ENCODE measurements around the gene NAV2.

Gene NAV2

GRCh38 chr11:19805827-19806226 is 93.2 kb downstream of the NAV2 start:
- DNase-seq (ENCODE audit: low spot score), result no peak

GRCh38 chr11:19806251-19806650 is 93.6 kb downstream of the NAV2 start:
- no peak for DNase-seq (ENCODE audit: low spot score)

- DNase-seq (ENCODE audit: low spot score), result no peak
Measured at GRCh38 chr11:19808076-19808911, 95.7 kb downstream of the NAV2 start.

GRCh38 chr11:19810852-19811251 is 98.2 kb downstream of the NAV2 start:
- no peak for DNase-seq (ENCODE audit: low spot score)

DNA sequence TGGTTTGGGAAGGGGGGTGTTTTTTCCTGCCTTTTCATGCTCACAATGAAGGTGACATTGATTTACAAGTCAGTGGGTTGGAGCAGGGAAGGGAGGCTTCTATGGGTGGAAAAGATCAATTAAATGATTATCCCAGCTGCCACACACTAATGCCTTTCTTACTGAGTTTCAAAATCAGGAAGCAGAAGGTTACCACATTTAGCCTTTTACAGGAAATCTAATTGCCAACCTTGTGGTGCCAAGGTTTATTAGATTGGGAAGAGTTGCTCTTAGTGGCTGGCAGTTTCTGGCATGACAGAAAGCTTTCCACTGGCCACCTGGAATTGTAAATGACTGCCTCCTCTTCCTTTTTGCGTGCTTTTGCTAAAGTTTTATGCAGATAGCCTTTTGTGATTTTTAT is 98.7 kb downstream of the NAV2 start:
- DNase-seq (ENCODE audit: low spot score), result no peak

GRCh38 chr11:19812096-19812495 is 99.5 kb downstream of the NAV2 start:
- DNase-seq (ENCODE audit: low spot score), result no peak

DNA sequence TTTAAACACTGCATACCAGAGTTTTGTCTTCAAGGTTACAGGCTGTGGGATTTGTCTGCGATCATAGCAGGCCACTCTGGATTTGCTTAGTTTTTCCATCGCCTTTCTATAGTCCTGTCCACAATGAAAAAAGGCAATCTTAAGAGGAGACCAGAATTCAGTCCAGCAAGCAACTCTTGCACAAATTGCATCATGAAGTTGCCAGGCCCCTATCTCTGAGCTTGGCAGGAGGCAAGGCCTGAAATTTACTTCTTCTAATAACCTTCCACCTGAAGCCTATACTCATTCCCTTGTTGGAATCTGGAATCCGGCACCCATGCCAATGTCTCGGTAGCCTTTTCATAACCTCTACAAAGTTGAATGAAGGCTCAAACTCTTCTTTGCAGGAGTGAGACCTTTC is 100.1 kb downstream of the NAV2 start:
- no peak for DNase-seq (ENCODE audit: low spot score)

GRCh38 chr11:19813158-19813879 is 100.7 kb downstream of the NAV2 start:
- no peak for DNase-seq (ENCODE audit: low spot score)

- no peak for DNase-seq (ENCODE audit: low spot score)
Measured at GRCh38 chr11:19814421-19814820, 101.8 kb downstream of the NAV2 start.

DNA sequence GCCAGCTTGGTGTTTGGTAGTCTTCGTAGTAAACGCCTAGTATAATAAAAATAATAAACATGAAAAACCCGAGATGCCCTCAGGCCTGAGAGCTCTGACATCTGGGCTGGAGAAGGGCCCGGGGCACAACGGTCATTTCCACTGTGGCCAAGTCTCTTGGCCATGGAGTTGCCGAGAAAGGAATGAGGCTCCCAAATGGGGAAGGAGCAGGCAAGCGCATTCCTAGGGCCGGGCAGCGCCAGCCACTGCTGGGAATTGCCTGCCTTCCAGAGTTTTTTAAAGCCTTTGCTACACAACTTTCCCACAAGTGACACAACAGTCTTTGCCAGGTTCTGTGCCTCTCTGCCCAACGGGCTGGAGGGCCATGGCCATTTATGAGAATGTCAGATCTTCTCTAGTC is 103.4 kb downstream of the NAV2 start:
- no peak for DNase-seq (ENCODE audit: low spot score)

DNA sequence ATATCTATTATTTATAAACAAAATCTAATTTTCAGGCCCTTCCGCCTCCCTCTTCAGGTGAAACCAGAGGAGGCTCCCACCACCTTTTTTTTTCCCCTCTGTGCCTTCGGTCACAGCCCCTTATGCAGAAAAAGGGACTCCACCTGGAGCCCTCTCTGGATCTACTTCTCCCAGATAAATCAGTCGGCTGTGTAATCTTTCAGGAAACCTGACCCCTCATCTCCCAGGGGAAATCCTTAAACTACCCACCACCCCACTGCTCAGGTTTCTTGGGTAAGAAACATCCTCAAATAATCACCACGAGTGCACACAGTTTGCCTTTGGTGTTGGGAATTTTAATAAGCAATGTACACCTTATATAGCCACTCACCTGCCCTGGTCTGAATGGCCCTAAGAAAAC is 104.2 kb downstream of the NAV2 start:
- no peak for DNase-seq (ENCODE audit: low spot score)

- DNase-seq (ENCODE audit: low spot score), result no peak
Measured at GRCh38 chr11:19817265-19817851, 104.7 kb downstream of the NAV2 start.

DNA sequence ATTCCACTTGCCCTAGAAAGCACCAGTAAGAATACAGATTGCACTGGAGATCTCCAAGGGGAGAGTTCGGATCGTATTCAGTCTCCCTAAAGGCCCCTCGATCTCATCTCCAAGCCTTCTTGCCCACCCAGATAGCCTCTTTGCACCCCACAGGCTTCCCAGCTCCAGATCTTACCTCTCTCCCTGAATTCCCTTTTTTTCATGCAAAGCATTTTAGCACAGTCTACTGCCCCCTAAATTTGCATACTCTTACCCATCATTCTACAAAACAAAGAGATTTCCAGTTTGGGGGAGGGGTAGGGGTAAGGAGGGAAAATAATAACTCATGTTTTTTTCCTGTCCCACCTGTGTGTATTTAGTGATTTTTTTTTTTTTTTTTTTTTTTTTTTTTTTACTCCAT is 105.2 kb downstream of the NAV2 start:
- DNase-seq (ENCODE audit: low spot score), result no peak

DNA sequence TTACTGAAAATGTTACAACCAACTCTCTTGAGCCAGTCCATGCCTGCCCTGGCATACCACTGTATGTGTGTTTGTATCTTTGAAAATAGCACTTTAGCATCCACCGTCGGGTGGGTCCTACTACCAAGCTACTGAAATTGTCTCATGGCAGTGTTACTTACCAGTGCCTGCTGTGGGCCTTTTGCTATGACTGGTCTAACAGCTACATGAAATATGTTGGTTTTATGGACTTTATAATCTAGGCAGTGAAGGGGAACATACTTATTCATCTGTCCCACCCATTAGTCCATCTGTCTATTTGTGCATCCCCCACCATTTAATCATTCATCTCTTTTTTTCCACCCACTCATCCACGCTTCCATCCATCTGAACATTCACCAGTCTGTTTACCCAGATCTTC is 106.0 kb downstream of the NAV2 start:
- DNase-seq (ENCODE audit: low spot score), result no peak

DNA sequence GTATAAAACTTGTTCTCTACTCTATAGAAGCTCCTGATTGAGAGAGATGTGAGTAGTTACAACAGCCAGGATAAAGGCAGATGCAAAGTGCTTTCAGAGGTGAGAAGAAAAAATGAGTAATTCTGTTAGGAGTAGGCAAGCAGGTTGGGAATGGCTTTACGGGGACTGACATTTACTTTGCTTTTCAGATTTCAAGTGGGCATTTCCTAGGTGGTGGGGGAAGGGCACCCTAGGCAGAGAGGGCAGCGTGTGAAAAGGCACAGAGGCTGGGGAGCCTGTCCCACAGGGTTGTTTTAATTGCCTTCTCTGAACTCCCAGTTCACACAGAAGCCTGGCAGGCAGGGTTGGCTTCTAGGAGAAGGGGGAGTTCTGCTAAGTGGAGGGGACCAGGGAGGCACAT is 106.5 kb downstream of the NAV2 start:
- no peak for DNase-seq (ENCODE audit: low spot score)

GRCh38 chr11:19820100-19820499 is 107.5 kb downstream of the NAV2 start:
- no peak for DNase-seq (ENCODE audit: low spot score)

- no peak for DNase-seq (ENCODE audit: low spot score)
Measured at GRCh38 chr11:19821412-19821875, 108.8 kb downstream of the NAV2 start.

DNA sequence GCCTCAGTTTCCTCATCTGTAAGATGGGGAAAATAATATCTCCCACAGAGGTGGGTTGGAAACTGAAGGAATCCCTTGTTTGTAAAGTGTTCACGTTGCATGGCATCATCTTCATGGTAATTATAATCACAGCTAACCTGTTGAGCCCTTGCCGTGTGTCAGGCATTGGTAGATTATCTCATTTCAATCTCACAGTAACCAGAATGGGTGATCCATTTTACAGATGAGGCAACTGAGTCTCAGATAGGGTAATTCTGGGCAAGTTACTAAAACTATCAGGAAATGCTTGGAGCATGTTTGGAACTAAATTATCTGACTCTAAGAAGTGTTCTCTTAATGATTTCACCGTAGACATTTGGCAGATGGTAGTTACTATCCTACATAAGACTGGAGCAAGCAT is 109.4 kb downstream of the NAV2 start:
- no peak for DNase-seq (ENCODE audit: low spot score)

GRCh38 chr11:19822531-19822930 is 109.9 kb downstream of the NAV2 start:
- no peak for DNase-seq (ENCODE audit: low spot score)

DNA sequence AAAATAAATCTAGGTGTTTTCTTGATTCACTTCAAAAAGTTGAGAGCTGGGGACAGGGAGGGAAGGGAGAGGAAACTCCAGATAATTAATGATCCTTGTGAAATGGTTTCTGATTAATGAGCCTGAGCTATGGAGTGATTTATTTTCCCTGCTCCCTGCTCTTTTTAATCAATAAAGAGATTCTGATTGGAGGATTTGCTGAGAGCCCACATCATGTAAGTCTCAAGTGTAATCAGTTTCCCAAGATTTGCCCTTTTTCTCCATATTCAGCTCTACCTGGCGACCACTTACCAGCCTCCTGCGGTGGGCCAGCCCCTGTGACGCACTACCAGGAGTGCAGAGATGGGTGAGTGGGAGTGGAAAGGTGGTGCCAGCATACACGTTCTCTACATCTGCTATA is 114.0 kb downstream of the NAV2 start:
- DNase-seq (ENCODE audit: low spot score), result no peak

GRCh38 chr11:19827399-19828135 is 114.9 kb downstream of the NAV2 start:
- no peak for DNase-seq (ENCODE audit: low spot score)

DNA sequence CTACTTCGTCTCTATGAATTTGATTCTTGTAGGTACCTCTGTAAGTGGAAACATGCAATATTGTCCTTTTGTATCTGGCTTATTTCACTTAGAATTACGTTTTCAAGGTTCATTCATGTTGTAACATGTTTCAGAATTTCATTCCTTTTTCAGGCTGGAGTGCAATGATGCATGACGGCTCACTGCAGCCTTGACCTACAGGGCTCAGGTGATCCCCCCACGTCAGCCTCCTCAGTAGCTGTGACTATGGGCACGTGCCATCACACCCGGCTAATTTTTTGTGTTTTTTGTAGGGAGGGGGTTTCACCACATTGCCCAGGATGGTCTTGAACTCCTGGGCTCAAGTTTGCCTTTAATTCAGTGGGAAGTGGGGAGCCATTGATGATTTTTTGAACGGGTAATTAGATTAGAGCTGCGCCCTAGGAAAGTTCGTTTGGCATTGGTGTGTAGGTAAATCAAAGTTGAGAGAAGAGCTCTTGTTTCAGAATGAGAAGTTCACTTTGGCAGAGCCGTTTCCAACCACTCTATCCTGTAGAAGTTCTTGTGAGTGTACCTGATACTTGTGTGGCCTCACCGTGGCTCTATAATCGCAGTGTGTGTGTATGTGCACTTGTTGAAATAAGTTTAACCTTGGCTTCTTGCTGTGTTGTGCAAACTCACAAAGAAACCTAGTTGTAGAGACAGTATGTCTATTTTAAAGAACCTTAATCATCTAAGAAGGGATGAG is 115.9 kb downstream of the NAV2 start:
- DNase-seq (ENCODE audit: low spot score), result no peak

Data from hepatic stellate cell (primary cell).